OCI-LY3 (cell line): ENCODE measurements around the gene RIMBP3C.
"Not testable (repeated sequence)": the region's sequence is repeated elsewhere in the genome, so short reads cannot be mapped to it uniquely, and the experiment has no call there.

Source experiments
- H2AFZ ChIP-seq: fragments of 200-600, 300-600 bp; shearing (Covaris generic); 2 replicates; pipeline ENCODE4 v1.6.0; 2014; ENCODE audit warnings: antibody characterized with exemption, low read depth, low read length
- H3K27ac ChIP-seq: fragments of 200-600, 300-600 bp; sonication (generic); 2 replicates; pipeline ENCODE4 v1.5.1; 2014; ENCODE audit warnings: mild to moderate bottlenecking, low read length, moderate library complexity, mixed read lengths
- H3K27me3 ChIP-seq: fragments of 200-600, 300-600 bp; sonication (generic); 2 replicates; pipeline ENCODE4 v1.6.1; 2014; ENCODE audit warnings: low read depth, low read length, mixed read lengths
- H3K36me3 ChIP-seq: fragments of 200-600, 300-600 bp; sonication (generic); replicated peaks from 2 replicates; pipeline ENCODE3; 2014; ENCODE audit warnings: low read depth, low read length, mixed read lengths
- H3K4me1 ChIP-seq: fragments of 300-600, 200-600 bp; sonication (generic); 2 replicates; pipeline ENCODE4 v1.6.1; 2014; ENCODE audit warnings: low read length, mixed read lengths
- H3K4me2 ChIP-seq: fragments of 200-600, 300-600 bp; sonication (generic); 2 replicates; pipeline ENCODE4 v1.6.1; 2014; ENCODE audit warnings: low read length, mixed read lengths
- H3K4me3 ChIP-seq: fragments of 300-600, 200-600 bp; sonication (generic); 2 replicates; pipeline ENCODE4 v1.5.1; 2014; ENCODE audit warnings: antibody characterized with exemption, mild to moderate bottlenecking, low read length, moderate library complexity
- H3K79me2 ChIP-seq: fragments of 300-600, 200-600 bp; shearing (Covaris generic); 2 replicates; pipeline ENCODE4 v1.6.1; 2014; ENCODE audit warnings: mild to moderate bottlenecking, low read length, mixed read lengths
- H3K9ac ChIP-seq: fragments of 300-600, 200-600 bp; shearing (Covaris generic); 2 replicates; pipeline ENCODE4 v1.6.0; 2014; ENCODE audit warnings: mild to moderate bottlenecking, low read length, moderate library complexity
- H3K9me3 ChIP-seq: fragments of 200-600, 300-600 bp; shearing (Covaris generic); 2 replicates; pipeline ENCODE4 v1.6.1; 2014; ENCODE audit warnings: low read length, mixed read lengths; ENCODE audit not compliant: insufficient read depth
- H4K20me1 ChIP-seq: fragments of 200-600, 300-600 bp; sonication (generic); 2 replicates; pipeline ENCODE4 v1.6.1; 2016; ENCODE audit warnings: low read length, mixed read lengths; ENCODE audit not compliant: insufficient read depth

The RIMBP3C gene

GRCh38 chr22:21544432-21545322 is 6.6 kb downstream of the RIMBP3C start:
- H3K9ac ChIP-seq, H3K9me3 ChIP-seq, H3K4me1 ChIP-seq, H3K4me3 ChIP-seq, H3K4me2 ChIP-seq, H3K36me3 ChIP-seq, H3K27ac ChIP-seq, H4K20me1 ChIP-seq, H3K27me3 ChIP-seq, H3K79me2 ChIP-seq, H2AFZ ChIP-seq: not testable (repeated sequence)

DNA sequence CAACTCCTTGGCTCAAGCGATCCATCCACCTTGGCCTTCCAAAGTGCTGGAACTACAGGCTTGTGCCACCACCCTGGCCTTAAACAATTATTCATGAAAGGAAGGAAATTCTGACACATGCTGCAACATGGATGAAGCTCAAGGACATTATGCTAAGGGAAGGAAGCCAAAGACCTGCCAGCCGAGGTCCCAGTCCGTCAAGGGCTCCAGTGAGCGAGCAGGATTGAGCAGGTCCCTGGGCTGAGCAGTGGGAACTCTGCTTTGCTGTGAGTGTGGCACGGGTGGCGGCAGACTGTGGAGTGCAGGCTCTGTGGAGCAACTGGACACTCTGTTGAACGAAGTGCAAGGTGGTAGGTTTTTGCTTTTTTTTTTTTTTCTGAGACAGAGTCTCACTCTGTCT is 11.4 kb downstream of the RIMBP3C start:
- H2AFZ ChIP-seq, H3K27ac ChIP-seq, H3K4me3 ChIP-seq, H3K9me3 ChIP-seq, H3K4me2 ChIP-seq, H4K20me1 ChIP-seq, H3K79me2 ChIP-seq, H3K27me3 ChIP-seq, H3K4me1 ChIP-seq, H3K36me3 ChIP-seq, H3K9ac ChIP-seq: not testable (repeated sequence)

- H3K9me3 ChIP-seq, H4K20me1 ChIP-seq, H3K27me3 ChIP-seq, H3K79me2 ChIP-seq, H3K4me3 ChIP-seq, H2AFZ ChIP-seq, H3K9ac ChIP-seq, H3K4me1 ChIP-seq, H3K36me3 ChIP-seq, H3K4me2 ChIP-seq, H3K27ac ChIP-seq: not testable (repeated sequence)
These were observed 18.2 kb downstream of the RIMBP3C start for GRCh38 chr22:21532863-21533648.

DNA sequence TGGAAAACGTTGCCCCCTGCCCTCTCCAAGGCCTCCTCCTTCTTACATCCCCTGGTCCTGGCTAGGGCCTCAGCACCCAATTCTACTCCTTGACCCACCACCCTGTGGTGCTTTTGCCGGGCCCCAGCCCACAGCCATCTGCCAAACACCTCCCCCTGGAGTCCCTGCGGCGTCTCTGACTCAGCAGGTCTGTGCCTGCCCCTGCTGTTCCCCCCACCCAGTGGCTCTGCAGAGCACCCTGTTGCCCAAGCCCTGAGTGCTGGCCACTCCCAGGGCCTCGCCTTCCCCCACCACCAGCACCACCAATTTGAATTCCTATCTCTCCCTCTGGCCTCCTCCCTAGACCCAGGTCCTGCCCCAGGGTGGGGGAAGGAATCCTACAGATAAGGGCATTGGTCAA is 19.7 kb downstream of the RIMBP3C start:
- H4K20me1 ChIP-seq, H3K36me3 ChIP-seq, H3K27me3 ChIP-seq, H3K27ac ChIP-seq, H3K4me1 ChIP-seq, H3K9me3 ChIP-seq, H3K9ac ChIP-seq, H3K4me3 ChIP-seq, H3K4me2 ChIP-seq, H2AFZ ChIP-seq, H3K79me2 ChIP-seq: not testable (repeated sequence)

- not testable (repeated sequence) for H3K4me1 ChIP-seq, H3K9ac ChIP-seq, H3K9me3 ChIP-seq, H2AFZ ChIP-seq, H3K27me3 ChIP-seq, H3K79me2 ChIP-seq, H3K27ac ChIP-seq, H3K4me3 ChIP-seq, H3K4me2 ChIP-seq, H4K20me1 ChIP-seq, H3K36me3 ChIP-seq
These were observed 24.4 kb downstream of the RIMBP3C start for GRCh38 chr22:21526705-21527500.

DNA sequence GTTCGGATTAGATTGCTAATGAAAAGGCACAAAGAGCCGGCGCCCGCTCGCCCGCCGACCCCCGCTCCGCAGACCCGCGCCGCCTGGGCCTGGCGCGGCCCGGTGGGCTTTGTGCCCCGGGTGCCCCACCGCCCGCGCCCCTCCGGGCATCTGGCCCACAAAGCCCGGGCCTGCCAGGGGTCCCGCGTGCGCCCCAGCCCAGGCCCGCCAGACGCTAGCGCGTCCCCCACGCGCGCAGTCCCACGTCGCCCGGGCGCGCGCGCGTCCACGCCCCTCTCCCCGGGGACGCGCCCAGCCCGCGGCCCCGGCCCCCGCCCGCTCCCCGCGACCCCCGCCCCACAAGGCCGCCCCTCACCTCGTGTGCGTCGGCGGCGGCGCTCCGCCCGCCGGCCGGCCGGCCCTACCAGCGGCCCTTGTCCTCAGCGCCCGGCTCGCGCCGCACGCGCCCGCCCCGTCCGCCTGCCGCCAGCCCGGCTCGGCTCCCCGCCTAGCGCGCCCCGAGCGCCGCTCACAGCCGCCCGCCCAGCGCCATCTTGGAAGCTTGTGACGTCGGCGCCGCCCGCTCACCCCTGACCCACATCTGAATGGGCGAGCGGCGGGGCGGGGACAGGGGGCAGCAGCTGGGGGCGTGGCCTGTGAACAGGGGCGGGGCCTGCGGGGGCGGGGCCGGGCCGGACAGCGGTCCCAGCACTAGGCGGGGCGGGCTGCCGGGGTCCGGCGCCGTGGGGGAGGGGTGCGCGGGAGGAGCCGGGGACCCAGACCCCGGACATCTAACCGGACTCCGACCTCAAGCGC is 34.1 kb downstream of the RIMBP3C start:
- H3K9me3 ChIP-seq, H3K4me1 ChIP-seq, H4K20me1 ChIP-seq, H2AFZ ChIP-seq, H3K4me3 ChIP-seq, H3K79me2 ChIP-seq, H3K4me2 ChIP-seq, H3K27ac ChIP-seq, H3K36me3 ChIP-seq, H3K9ac ChIP-seq, H3K27me3 ChIP-seq: not testable (repeated sequence)

DNA sequence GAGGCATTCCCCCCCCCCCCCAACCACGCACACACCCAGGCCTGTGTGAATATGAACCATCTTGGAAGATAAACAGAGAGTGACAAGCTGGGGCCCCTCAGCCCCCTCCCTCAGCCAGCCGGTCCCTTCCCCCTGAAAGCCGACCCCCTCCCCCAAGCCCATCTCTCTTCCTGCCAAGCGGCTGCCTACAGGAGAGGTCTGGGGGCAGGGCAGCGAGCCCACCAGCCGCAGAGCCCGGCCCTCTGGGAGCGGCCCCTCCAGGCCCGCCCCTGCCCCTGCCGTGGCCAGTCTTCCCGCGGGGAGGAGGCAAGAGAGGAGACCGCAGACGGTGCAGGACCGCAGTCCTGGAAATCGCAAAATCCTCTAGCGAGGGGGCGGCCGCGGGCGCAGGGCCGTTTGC is 34.7 kb downstream of the RIMBP3C start:
- H3K4me2 ChIP-seq = not testable (repeated sequence)

DNA sequence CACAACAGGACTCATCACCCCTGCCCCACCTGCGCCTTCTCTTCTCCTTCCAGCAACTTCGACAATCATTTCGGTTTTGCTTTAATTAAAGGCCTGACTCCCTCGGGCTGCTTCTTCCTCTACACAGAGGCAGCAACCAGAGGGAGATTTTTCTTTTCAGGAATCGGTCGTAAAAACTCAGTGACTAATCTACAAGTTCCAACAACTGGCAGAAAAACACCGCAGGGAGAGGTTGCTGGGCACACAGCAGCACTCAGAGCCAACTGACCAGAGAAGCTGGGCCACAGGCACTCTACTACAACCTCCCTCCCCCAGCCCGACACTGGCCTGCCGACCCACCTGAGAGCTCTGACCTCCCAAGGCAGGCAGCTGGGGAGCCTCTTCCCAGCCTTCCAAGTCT is 36.0 kb downstream of the RIMBP3C start:
- not testable (repeated sequence) for H3K9me3 ChIP-seq, H3K36me3 ChIP-seq, H3K9ac ChIP-seq, H3K27me3 ChIP-seq, H3K4me2 ChIP-seq, H3K79me2 ChIP-seq, H3K4me1 ChIP-seq, H3K27ac ChIP-seq, H4K20me1 ChIP-seq, H3K4me3 ChIP-seq, H2AFZ ChIP-seq

More for the DNA sequence above, 34.7 kb downstream of the RIMBP3C start:
- H2AFZ ChIP-seq, H3K9me3 ChIP-seq, H3K9ac ChIP-seq, H3K27me3 ChIP-seq, H4K20me1 ChIP-seq, H3K36me3 ChIP-seq, H3K4me1 ChIP-seq, H3K4me3 ChIP-seq, H3K79me2 ChIP-seq, H3K27ac ChIP-seq: not testable (repeated sequence)

DNA sequence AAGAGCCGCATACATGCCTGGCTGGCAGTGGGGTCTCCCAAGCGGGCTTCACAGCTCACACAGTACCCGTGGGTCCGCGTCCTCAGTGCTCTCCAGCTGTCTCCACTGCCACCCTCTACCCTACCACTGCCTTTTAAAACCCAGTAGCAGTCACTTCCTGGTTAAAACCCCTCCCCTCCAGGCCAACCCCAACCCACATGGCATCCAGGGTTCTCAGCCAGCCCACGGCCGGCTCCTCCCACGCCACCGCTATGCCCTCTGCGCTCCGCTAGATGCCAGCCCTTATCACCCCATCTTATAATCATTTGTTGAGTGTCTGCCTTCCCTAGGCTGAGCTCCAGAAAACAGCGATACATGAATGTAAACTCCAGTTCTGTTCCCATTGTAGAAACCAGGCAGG is 37.1 kb downstream of the RIMBP3C start:
- not testable (repeated sequence) for H4K20me1 ChIP-seq, H3K79me2 ChIP-seq, H3K4me1 ChIP-seq, H3K36me3 ChIP-seq, H3K27me3 ChIP-seq, H3K9ac ChIP-seq, H3K27ac ChIP-seq, H3K4me3 ChIP-seq, H2AFZ ChIP-seq, H3K9me3 ChIP-seq, H3K4me2 ChIP-seq
